SU-DHL-6 (cell line): ENCODE results near the gene TBK1.

Source experiments
- H2AFZ ChIP-seq: fragments of 200-600 bp; sonication (generic); 2 replicates; pipeline ENCODE4 v1.6.1; 2014; ENCODE audit warnings: low read depth, mild to moderate bottlenecking, moderate library complexity, mixed read lengths, antibody characterized with exemption, low read length; ENCODE audit not compliant: severe bottlenecking
- H3F3A ChIP-seq: fragments of 200-600 bp; shearing (Covaris generic); 2 replicates; pipeline ENCODE4 v1.6.0; 2016; ENCODE audit warnings: antibody characterized with exemption, mild to moderate bottlenecking; ENCODE audit not compliant: insufficient read depth
- H3K27ac ChIP-seq: fragments of 200-600 bp; sonication (generic); 2 replicates; pipeline ENCODE4 v1.5.1; 2016; ENCODE audit warnings: low read depth, mild to moderate bottlenecking, low read length, moderate library complexity, mixed read lengths
- H3K27me3 ChIP-seq: fragments of 200-600 bp; sonication (generic), shearing (Covaris generic); 2 replicates; pipeline ENCODE4 v1.6.0; 2014; ENCODE audit warnings: mild to moderate bottlenecking, low read length
- H3K36me3 ChIP-seq: fragments of 200-600 bp; sonication (generic); 2 replicates; pipeline ENCODE4 v1.6.1; 2014; ENCODE audit warnings: mild to moderate bottlenecking, low read length, mixed read lengths
- H3K4me2 ChIP-seq: fragments of 300-600, 200-600 bp; shearing (Covaris generic), sonication (generic); 2 replicates; pipeline ENCODE4 v1.6.0; 2014; ENCODE audit warnings: low read length, low read depth, mild to moderate bottlenecking; ENCODE audit not compliant: poor library complexity, severe bottlenecking
- H3K4me3 ChIP-seq: fragments of 200-600 bp; sonication (generic); 2 replicates; pipeline ENCODE4 v1.5.1; 2014; ENCODE audit warnings: antibody characterized with exemption, low read length, mild to moderate bottlenecking, mixed read lengths; ENCODE audit not compliant: insufficient read depth, poor library complexity, severe bottlenecking
- H3K79me2 ChIP-seq: fragments of 200-600 bp; sonication (generic); 2 replicates; pipeline ENCODE4 v1.6.1; 2014; ENCODE audit warnings: mild to moderate bottlenecking, low read length, moderate library complexity; ENCODE audit not compliant: insufficient read depth
- H3K9ac ChIP-seq: fragments of 200-600 bp; sonication (generic); 2 replicates; pipeline ENCODE4 v1.7.0; 2014; ENCODE audit warnings: mild to moderate bottlenecking, low read length
- H3K9me2 ChIP-seq: fragments of 200-600 bp; sonication (generic); replicated peaks from 2 replicates; pipeline ENCODE4 v1.6.1; 2014; ENCODE audit warnings: low read length; ENCODE audit not compliant: insufficient read depth
- H3K9me3 ChIP-seq: fragments of 200-600 bp; sonication (generic); 2 replicates; pipeline ENCODE4 v1.6.1; 2014; ENCODE audit warnings: low read length, mixed read lengths; ENCODE audit not compliant: insufficient read depth
- H4K20me1 ChIP-seq: fragments of 200-600 bp; sonication (generic); 2 replicates; pipeline ENCODE4 v1.6.1; 2014; ENCODE audit warnings: low read depth, mild to moderate bottlenecking, antibody characterized with exemption, low read length, moderate library complexity, mixed read lengths
- CTCF ChIP-seq: fragments of 200-600 bp; sonication (generic); IDR thresholded peaks from one replicate; pipeline ENCODE4 v1.5.1; 2017; ENCODE audit warnings: antibody characterized with exemption, mild to moderate bottlenecking, low read length, moderate library complexity; ENCODE audit not compliant: insufficient read depth, poor library complexity, severe bottlenecking
- EZH2phosphoT487 ChIP-seq: fragments of 200-600 bp; sonication (generic), shearing (Covaris generic); conservative IDR thresholded peaks from 2 replicates; pipeline ENCODE4 v1.6.1; 2018; ENCODE audit warnings: mild to moderate bottlenecking, antibody characterized with exemption, low read length, moderate library complexity, mixed read lengths

TBK1 gene

GRCh38 chr12:64446295-64446694 is 5.6 kb upstream of the TBK1 start:
- H3K4me2 ChIP-seq, result no peak overlapping the region
- H3K79me2 ChIP-seq, result peaks cover 2% of the 10 kb centered on the region
- H3K4me3 ChIP-seq, result no peak overlapping the region
- H3K36me3 ChIP-seq, result peaks cover 33% of the 10 kb centered on the region
- H4K20me1 ChIP-seq, result no peaks in the 10 kb centered on the region
- peaks cover 30% of the 10 kb centered on the region for H3F3A ChIP-seq
- no peak overlapping the region for H3K9ac ChIP-seq
- H3K9me3 ChIP-seq, result no peaks in the 10 kb centered on the region
- no peak overlapping the region for H2AFZ ChIP-seq
- no peaks in the 10 kb centered on the region for H3K9me2 ChIP-seq
- H3K27ac ChIP-seq, result no peak overlapping the region
- TF ChIP-seq EZH2phosphoT487 (no peak), CTCF (no peak)
- H3K27me3 ChIP-seq, result no peaks in the 10 kb centered on the region

GRCh38 chr12:64450057-64450640 is 1.8 kb upstream of the TBK1 start:
- no peak overlapping the region for H3K4me3 ChIP-seq
- H3K9me3 ChIP-seq, result no peaks in the 10 kb centered on the region
- H4K20me1 ChIP-seq, result peaks cover 9% of the 10 kb centered on the region; the same call in 1 of the 2 replicates
- TF ChIP-seq EZH2phosphoT487, result no peak
- no peak for TF ChIP-seq CTCF
- H2AFZ ChIP-seq, result no peak overlapping the region
- H3K27me3 ChIP-seq, result no peaks in the 10 kb centered on the region
- H3F3A ChIP-seq, result peaks cover 28% of the 10 kb centered on the region
- H3K9me2 ChIP-seq, result no peaks in the 10 kb centered on the region
- H3K79me2 ChIP-seq, result peaks cover 37% of the 10 kb centered on the region
- H3K27ac ChIP-seq, result peak overlapping the region; percentile 62
- H3K9ac ChIP-seq, result no peak overlapping the region
- H3K36me3 ChIP-seq, result peaks cover 12% of the 10 kb centered on the region
- peak overlapping the region; percentile 92 for H3K4me2 ChIP-seq

- Histone ChIP-seq H3K9ac (peak overlapping the region; percentile 91), H3K4me2 (peak overlapping the region; percentile 92), H3K27me3 (no peaks in the 10 kb centered on the region), H2AFZ (peak overlapping the region; percentile 91), H4K20me1 (peaks cover 9% of the 10 kb centered on the region; the same call in 1 of the 2 replicates), H3K79me2 (peaks cover 45% of the 10 kb centered on the region), H3K4me3 (peak overlapping the region; percentile 78), H3K9me2 (no peaks in the 10 kb centered on the region), H3K27ac (peak overlapping the region; percentile 62), H3F3A (peaks cover 25% of the 10 kb centered on the region), H3K36me3 (peaks cover 9% of the 10 kb centered on the region; the same call in 1 of the 2 replicates), H3K9me3 (no peaks in the 10 kb centered on the region)
- no peak for TF ChIP-seq EZH2phosphoT487
- no peak for TF ChIP-seq CTCF
Measured at GRCh38 chr12:64450711-64451486, 1.0 kb upstream of the TBK1 start.
